Fibroblast of skin of scalp (primary cell): ENCODE data around the gene UGT2B15.
"Not testable (repeated sequence)": the region's sequence is repeated elsewhere in the genome, so short reads cannot be mapped to it uniquely, and the experiment has no call there.

Experiments
- DNase-seq: peaks from one replicate; pipeline ENCODE4 v3.0.0-alpha.2; 2013

Gene UGT2B15

GRCh38 chr4:68655764-68656444 lies 14.5 kb downstream of the UGT2B15 start:
- no peak for DNase-seq

- no peak for DNase-seq
Measured at GRCh38 chr4:68654946-68655721, 15.3 kb downstream of the UGT2B15 start.

GRCh38 chr4:68651932-68652331 lies 18.5 kb downstream of the UGT2B15 start:
- DNase-seq, result no peak

- no peak for DNase-seq
Measured at GRCh38 chr4:68630371-68630770, 40.1 kb downstream of the UGT2B15 start.

GRCh38 chr4:68622731-68623130 lies 47.7 kb downstream of the UGT2B15 start:
- DNase-seq, result not testable (repeated sequence)

- no peak for DNase-seq
Measured at GRCh38 chr4:68617003-68617698, 53.3 kb downstream of the UGT2B15 start.

GRCh38 chr4:68615699-68616422 lies 54.6 kb downstream of the UGT2B15 start:
- DNase-seq, result no peak

- no peak for DNase-seq
Measured at GRCh38 chr4:68613752-68614151, 56.7 kb downstream of the UGT2B15 start.

- no peak for DNase-seq
Measured at GRCh38 chr4:68606240-68606639, 64.2 kb downstream of the UGT2B15 start.

- no peak for DNase-seq
Measured at GRCh38 chr4:68599150-68599549, 71.3 kb downstream of the UGT2B15 start.

GRCh38 chr4:68597482-68597881 lies 73.0 kb downstream of the UGT2B15 start:
- DNase-seq, result no peak
